Fibroblast of upper back skin (primary cell): ENCODE data around the gene KDSR.

Experiments used
- DNase-seq: peaks from one replicate; pipeline ENCODE4 v3.0.0-alpha.2; 2013

Gene KDSR

DNA sequence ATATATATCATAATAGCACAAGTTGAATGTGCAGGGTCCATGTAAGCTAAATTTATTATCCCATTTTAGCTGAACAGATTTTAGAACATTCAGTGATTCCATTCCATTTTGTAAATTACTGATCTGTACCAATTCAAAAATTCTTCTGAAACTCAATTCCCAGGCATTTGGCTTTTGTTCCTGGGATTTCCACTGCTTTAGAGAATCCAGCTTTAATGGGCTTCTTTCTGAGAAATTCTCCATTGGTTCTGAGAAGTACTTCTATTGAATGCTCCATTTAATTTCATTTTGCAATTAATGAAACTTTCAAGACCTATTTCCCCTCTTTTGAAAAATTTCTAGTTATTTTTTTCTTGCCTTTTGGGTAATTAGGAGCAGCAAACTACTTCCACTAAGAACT lies 84.2 kb downstream of the KDSR start:
- DNase-seq, result no peak
